WTC11 (cell line): ENCODE results near the gene C12orf56.

ENCODE experiments used
- CREB1 ChIP-seq: sonication (generic); formaldehyde crosslinking; IDR thresholded peaks from 2 replicates; pipeline ENCODE4 v1.8.0; 2023; ENCODE audit warnings: mild to moderate bottlenecking, missing genetic modification reagents
- NFE2L1 ChIP-seq: sonication (generic); formaldehyde crosslinking; IDR thresholded peaks from 2 replicates; pipeline ENCODE4 v1.8.1; 2023; ENCODE audit warnings: missing genetic modification reagents
- TEAD1 ChIP-seq: sonication (generic); formaldehyde crosslinking; IDR thresholded peaks from 2 replicates; pipeline ENCODE4 v1.8.0; 2022; ENCODE audit warnings: mild to moderate bottlenecking, missing genetic modification reagents
- TEAD4 ChIP-seq: sonication (generic); formaldehyde crosslinking; IDR thresholded peaks from 2 replicates; pipeline ENCODE4 v1.8.0; 2022; ENCODE audit warnings: mild to moderate bottlenecking, missing genetic modification reagents
- TF ChIP-seq, protein P1 (sequence below): fragments of 250-450 bp; sonication (Bioruptor Pico); IDR thresholded peaks from 2 replicates; pipeline ENCODE4 v1.8.0; 2021; ENCODE audit warnings: mild to moderate bottlenecking
- TF ChIP-seq, protein P2 (sequence below): fragments of 200-600 bp; IDR thresholded peaks from 2 replicates; pipeline ENCODE4 v1.8.0; 2022; ENCODE audit warnings: antibody characterized with exemption
- TF ChIP-seq, protein P3 (sequence below): sonication (generic); formaldehyde crosslinking; IDR thresholded peaks from 2 replicates; pipeline ENCODE4 v1.8.0; 2022; ENCODE audit warnings: mild to moderate bottlenecking, missing genetic modification reagents
- TF ChIP-seq, protein P4 (sequence below): sonication (generic); formaldehyde crosslinking; IDR thresholded peaks from 2 replicates; pipeline ENCODE4 v1.8.1; 2023; ENCODE audit warnings: mild to moderate bottlenecking, missing genetic modification reagents, borderline replicate concordance
- TF ChIP-seq, protein P5 (sequence below): sonication (generic); formaldehyde crosslinking; IDR thresholded peaks from 2 replicates; pipeline ENCODE4 v1.8.1; 2022; ENCODE audit warnings: low read depth, mild to moderate bottlenecking, moderate library complexity, missing genetic modification reagents, borderline replicate concordance

DNA sequence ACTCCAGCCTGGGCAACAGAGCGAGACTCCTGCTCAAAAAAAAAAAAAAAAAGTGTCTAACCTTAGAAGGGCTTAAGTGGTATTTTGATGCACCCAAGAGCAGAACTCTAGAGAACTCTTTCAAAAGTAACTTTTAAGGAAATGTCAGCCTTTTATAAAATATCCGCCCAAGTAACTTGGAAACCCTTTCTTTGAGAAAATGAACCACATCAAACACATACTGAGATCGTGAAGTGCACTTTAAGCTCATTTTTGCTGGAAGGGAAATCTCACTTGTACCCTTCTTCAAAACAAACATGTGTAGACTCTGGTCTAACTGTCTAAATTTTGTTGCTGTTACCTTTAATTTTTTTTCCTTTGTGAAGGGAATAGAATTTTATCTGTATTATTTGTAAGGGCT, 5.5 kb downstream of the C12orf56 start:
- no peak for TF ChIP-seq TEAD4 (CRISPR knock-in tag)
- no peak for TF ChIP-seq NFE2L1 (CRISPR knock-in tag)
- TF ChIP-seq, protein P1, sequence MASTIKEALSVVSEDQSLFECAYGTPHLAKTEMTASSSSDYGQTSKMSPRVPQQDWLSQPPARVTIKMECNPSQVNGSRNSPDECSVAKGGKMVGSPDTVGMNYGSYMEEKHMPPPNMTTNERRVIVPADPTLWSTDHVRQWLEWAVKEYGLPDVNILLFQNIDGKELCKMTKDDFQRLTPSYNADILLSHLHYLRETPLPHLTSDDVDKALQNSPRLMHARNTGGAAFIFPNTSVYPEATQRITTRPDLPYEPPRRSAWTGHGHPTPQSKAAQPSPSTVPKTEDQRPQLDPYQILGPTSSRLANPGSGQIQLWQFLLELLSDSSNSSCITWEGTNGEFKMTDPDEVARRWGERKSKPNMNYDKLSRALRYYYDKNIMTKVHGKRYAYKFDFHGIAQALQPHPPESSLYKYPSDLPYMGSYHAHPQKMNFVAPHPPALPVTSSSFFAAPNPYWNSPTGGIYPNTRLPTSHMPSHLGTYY: no peak
- TF ChIP-seq, protein P2, sequence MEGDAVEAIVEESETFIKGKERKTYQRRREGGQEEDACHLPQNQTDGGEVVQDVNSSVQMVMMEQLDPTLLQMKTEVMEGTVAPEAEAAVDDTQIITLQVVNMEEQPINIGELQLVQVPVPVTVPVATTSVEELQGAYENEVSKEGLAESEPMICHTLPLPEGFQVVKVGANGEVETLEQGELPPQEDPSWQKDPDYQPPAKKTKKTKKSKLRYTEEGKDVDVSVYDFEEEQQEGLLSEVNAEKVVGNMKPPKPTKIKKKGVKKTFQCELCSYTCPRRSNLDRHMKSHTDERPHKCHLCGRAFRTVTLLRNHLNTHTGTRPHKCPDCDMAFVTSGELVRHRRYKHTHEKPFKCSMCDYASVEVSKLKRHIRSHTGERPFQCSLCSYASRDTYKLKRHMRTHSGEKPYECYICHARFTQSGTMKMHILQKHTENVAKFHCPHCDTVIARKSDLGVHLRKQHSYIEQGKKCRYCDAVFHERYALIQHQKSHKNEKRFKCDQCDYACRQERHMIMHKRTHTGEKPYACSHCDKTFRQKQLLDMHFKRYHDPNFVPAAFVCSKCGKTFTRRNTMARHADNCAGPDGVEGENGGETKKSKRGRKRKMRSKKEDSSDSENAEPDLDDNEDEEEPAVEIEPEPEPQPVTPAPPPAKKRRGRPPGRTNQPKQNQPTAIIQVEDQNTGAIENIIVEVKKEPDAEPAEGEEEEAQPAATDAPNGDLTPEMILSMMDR: no peak
- TF ChIP-seq, protein P3, sequence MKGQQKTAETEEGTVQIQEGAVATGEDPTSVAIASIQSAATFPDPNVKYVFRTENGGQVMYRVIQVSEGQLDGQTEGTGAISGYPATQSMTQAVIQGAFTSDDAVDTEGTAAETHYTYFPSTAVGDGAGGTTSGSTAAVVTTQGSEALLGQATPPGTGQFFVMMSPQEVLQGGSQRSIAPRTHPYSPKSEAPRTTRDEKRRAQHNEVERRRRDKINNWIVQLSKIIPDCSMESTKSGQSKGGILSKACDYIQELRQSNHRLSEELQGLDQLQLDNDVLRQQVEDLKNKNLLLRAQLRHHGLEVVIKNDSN: no peak
- no peak for TF ChIP-seq TEAD1
- TF ChIP-seq CREB1 (CRISPR knock-in tag): no peak
- TF ChIP-seq, protein P4, sequence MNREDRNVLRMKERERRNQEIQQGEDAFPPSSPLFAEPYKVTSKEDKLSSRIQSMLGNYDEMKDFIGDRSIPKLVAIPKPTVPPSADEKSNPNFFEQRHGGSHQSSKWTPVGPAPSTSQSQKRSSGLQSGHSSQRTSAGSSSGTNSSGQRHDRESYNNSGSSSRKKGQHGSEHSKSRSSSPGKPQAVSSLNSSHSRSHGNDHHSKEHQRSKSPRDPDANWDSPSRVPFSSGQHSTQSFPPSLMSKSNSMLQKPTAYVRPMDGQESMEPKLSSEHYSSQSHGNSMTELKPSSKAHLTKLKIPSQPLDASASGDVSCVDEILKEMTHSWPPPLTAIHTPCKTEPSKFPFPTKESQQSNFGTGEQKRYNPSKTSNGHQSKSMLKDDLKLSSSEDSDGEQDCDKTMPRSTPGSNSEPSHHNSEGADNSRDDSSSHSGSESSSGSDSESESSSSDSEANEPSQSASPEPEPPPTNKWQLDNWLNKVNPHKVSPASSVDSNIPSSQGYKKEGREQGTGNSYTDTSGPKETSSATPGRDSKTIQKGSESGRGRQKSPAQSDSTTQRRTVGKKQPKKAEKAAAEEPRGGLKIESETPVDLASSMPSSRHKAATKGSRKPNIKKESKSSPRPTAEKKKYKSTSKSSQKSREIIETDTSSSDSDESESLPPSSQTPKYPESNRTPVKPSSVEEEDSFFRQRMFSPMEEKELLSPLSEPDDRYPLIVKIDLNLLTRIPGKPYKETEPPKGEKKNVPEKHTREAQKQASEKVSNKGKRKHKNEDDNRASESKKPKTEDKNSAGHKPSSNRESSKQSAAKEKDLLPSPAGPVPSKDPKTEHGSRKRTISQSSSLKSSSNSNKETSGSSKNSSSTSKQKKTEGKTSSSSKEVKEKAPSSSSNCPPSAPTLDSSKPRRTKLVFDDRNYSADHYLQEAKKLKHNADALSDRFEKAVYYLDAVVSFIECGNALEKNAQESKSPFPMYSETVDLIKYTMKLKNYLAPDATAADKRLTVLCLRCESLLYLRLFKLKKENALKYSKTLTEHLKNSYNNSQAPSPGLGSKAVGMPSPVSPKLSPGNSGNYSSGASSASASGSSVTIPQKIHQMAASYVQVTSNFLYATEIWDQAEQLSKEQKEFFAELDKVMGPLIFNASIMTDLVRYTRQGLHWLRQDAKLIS (CRISPR knock-in tag): no peak
- TF ChIP-seq, protein P5, sequence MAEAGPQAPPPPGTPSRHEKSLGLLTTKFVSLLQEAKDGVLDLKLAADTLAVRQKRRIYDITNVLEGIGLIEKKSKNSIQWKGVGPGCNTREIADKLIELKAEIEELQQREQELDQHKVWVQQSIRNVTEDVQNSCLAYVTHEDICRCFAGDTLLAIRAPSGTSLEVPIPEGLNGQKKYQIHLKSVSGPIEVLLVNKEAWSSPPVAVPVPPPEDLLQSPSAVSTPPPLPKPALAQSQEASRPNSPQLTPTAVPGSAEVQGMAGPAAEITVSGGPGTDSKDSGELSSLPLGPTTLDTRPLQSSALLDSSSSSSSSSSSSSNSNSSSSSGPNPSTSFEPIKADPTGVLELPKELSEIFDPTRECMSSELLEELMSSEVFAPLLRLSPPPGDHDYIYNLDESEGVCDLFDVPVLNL (CRISPR knock-in tag): no peak
